GM12874 (cell line): ENCODE measurements around the gene PPP1CB.

Experiments
- CTCF ChIP-seq: IDR thresholded peaks from 2 replicates; pipeline ENCODE4 v1.5.1; 2011; ENCODE audit warnings: low read depth, mild to moderate bottlenecking, control low read depth, low read length, moderate library complexity; ENCODE audit not compliant: insufficient read depth

The PPP1CB gene

DNA sequence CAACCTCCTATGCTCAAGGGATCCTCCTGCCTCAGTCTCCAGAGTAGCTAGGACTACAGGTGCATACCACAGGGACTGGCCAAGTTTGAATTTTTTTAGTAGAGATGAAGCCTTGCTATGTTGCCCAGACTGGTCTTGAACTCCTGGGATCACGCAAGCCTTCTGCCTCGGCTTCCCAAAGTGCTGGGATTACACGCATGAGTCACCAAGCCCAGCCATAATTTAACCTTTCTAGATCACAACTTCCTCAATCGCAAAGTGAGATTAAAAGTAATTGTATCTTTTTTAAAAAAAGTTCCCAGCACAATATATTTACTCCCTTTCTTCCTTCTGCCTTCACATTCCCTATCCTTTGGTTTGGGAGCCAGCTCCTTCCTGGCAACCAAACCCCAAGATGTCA, 5.8 kb upstream of the PPP1CB start:
- TF ChIP-seq CTCF = no peak

- TF ChIP-seq CTCF = no peak
Measured at GRCh38 chr2:28746429-28747111, 5.1 kb upstream of the PPP1CB start.

GRCh38 chr2:28747714-28748113, 3.9 kb upstream of the PPP1CB start:
- no peak for TF ChIP-seq CTCF

DNA sequence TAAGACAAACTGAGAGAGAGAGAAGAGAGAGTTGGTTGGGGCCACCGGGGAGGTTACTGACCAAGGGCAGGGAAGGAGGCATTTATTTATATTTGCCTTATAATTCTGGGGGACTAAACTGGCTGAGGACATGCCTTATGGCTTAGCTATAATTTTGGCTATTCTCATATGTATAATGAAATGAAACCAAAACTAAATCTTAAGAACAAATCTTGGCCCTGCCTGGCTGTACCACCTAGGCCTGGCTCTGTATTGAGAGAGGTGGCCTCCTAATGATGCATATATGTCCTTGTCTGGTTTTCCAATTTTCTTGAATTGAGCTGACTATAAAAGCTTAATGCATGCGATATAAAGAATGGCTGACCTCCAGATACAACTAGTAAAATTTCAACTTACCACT, 3.5 kb upstream of the PPP1CB start:
- TF ChIP-seq CTCF = no peak

- TF ChIP-seq CTCF = no peak
Measured at GRCh38 chr2:28748941-28749340, 2.7 kb upstream of the PPP1CB start.

- no peak for TF ChIP-seq CTCF
Measured at GRCh38 chr2:28749526-28749925, 2.1 kb upstream of the PPP1CB start.

DNA sequence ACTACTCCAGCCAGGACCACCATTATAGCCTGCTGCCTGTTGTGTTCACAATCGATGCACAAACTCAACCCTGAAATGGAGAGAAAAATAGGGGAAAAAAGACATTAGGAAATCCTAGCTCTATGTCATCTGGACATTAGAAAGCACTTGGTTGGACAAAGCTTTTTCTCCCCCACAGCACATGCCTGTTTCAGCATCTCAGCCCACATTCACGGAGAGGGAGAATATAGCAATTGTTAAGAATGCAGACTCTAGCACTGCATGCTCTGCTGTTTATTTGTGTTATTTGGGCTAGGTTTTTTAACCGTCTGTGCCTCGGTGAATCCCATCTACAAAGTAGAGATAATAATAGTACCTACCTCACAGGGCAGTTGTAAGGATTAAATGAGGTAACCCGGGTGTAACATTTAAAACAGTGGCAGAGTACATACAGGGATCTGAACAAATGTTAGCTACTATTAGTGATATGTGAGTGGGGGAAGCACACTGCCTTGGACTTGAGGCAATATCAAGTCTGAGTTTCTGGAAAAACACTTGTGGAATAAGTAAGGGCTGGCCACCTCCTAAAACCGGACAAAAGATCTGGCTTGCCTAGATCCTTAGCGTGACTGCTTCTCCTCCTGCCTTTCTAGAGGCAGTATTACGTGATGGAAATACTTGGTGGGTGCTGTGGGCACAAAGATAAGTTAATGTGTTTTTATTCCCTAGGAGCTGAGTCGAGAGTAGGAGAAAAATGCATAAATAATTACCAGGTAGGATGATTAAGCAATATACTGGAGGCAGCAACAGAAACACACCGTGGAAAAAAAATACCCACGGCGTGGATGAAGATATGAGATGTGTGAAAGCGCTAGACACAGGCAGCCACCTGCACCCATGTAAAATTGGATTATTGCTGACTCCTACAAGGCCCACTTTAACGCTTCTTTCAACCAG, 1.0 kb upstream of the PPP1CB start:
- TF ChIP-seq CTCF = no peak
